C4-2B (cell line): Measurements from ENCODE around the gene DENND4B.
"Not testable (repeated sequence)": the region's sequence is repeated elsewhere in the genome, so short reads cannot be mapped to it uniquely, and the experiment has no call there.

Experiments used
- ZFX ChIP-seq: fragments of 450-650 bp; IDR thresholded peaks from 2 replicates; pipeline ENCODE4 v1.6.1; 2017
- TF ChIP-seq, protein P1 (sequence below): fragments of 450-650 bp; conservative IDR thresholded peaks from 2 replicates; pipeline ENCODE4 v1.5.1; 2017; ENCODE audit warnings: mild to moderate bottlenecking

DNA sequence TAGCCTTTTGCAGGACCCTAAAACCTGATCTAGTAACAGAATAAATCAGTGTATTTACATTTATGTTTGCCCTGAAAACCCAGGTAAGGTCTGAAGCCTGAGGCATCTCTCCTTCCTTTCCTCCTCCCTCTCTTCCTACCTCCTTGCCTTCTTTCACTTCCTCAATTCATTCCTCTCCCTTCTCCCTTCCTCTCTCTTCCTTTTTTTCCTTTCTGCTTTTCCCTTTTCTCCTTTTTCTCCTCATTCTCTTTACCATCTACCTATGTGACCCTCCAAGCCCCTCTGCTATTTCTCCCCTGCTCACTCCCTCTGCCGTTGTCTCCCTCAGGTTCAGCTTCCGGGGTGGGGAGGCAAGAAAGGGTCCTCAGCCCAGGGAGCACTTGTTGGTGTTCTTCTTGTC lies 35.2 kb upstream of the DENND4B start:
- TF ChIP-seq, protein P1, sequence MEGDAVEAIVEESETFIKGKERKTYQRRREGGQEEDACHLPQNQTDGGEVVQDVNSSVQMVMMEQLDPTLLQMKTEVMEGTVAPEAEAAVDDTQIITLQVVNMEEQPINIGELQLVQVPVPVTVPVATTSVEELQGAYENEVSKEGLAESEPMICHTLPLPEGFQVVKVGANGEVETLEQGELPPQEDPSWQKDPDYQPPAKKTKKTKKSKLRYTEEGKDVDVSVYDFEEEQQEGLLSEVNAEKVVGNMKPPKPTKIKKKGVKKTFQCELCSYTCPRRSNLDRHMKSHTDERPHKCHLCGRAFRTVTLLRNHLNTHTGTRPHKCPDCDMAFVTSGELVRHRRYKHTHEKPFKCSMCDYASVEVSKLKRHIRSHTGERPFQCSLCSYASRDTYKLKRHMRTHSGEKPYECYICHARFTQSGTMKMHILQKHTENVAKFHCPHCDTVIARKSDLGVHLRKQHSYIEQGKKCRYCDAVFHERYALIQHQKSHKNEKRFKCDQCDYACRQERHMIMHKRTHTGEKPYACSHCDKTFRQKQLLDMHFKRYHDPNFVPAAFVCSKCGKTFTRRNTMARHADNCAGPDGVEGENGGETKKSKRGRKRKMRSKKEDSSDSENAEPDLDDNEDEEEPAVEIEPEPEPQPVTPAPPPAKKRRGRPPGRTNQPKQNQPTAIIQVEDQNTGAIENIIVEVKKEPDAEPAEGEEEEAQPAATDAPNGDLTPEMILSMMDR = not testable (repeated sequence)
- TF ChIP-seq ZFX = not testable (repeated sequence)
